Measurements from ENCODE around the gene DYNLL2.

DNA sequence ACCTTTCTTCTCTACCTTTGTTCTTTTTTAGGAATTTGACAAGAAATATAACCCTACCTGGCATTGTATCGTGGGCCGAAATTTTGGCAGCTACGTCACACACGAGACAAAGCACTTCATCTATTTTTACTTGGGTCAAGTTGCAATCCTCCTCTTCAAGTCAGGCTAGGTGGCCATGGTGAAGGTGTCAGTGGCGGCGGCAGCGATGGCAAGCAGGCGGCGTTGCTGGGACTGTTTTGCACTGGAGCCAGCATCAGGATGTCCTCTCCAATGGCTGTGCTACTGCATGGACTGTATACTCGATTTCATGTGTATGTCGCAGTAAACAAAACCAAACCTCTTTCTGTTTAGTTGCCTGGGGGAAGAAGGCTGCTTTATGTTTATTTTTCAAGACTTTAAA is 5.9 kb downstream of the DYNLL2 start:
- TF ChIP-seq, protein P1, sequence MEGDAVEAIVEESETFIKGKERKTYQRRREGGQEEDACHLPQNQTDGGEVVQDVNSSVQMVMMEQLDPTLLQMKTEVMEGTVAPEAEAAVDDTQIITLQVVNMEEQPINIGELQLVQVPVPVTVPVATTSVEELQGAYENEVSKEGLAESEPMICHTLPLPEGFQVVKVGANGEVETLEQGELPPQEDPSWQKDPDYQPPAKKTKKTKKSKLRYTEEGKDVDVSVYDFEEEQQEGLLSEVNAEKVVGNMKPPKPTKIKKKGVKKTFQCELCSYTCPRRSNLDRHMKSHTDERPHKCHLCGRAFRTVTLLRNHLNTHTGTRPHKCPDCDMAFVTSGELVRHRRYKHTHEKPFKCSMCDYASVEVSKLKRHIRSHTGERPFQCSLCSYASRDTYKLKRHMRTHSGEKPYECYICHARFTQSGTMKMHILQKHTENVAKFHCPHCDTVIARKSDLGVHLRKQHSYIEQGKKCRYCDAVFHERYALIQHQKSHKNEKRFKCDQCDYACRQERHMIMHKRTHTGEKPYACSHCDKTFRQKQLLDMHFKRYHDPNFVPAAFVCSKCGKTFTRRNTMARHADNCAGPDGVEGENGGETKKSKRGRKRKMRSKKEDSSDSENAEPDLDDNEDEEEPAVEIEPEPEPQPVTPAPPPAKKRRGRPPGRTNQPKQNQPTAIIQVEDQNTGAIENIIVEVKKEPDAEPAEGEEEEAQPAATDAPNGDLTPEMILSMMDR (IDR thresholded peaks at IDR 0.05): no peak
- TF ChIP-seq POLR2AphosphoS5 (IDR thresholded peaks at IDR 0.05): no peak
